SIG-M5 (cell line): ENCODE results near the gene PABPC1L.

Source experiments
- DNase-seq: peaks from one replicate; lab custom pipeline; 2025; lab: John Stamatoyannopoulos, UW

Gene PABPC1L

GRCh38 chr20:44900231-44900854 is 9.5 kb upstream of the PABPC1L start:
- no peak for DNase-seq

- no peak for DNase-seq
Measured at GRCh38 chr20:44901974-44902373, 7.9 kb upstream of the PABPC1L start.

- no peak for DNase-seq
Measured at GRCh38 chr20:44904377-44904776, 5.5 kb upstream of the PABPC1L start.

DNA sequence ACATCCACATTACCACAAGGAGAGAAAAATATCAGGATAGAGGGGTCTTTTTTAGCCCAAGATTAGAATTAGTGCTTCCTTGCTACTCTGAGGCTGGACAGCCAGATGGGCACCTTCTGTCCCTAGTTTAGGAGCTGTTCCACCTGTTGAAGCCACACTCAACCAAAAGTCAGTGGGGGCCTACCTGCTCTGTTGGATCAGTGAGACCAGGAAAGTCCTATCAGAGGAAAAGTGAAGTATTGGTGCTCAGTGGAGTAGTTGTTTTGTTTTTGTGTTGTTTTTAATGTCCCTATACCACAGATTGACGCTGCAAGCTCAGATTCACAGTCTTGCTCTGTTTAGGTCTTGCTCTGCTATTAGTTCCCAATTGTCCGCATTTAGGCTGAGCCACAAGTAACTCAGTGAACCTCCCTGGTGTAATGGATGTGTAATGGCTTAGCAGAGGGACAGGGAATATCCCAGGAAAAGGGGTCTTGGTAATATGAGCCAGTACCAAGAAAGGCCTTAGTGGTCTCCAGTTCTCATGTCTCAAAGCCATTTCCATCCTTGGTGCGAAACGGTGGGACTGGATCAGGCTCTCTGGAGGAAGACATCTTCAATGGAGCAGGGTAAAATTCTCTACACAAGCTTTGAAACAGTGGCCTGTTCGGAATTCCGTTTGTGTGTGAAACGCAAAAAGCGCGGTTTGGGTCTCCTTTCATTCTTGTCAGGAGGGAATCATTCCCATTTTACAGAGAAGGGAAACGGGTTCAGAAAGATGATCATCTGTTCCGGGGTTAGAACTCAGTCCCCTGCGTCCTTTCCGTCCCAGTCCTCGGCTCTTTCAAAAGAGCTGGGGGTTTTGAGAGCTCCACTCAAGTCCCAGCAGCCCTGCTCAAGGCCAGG is 631 bp upstream of the PABPC1L start:
- DNase-seq, result no peak

DNA sequence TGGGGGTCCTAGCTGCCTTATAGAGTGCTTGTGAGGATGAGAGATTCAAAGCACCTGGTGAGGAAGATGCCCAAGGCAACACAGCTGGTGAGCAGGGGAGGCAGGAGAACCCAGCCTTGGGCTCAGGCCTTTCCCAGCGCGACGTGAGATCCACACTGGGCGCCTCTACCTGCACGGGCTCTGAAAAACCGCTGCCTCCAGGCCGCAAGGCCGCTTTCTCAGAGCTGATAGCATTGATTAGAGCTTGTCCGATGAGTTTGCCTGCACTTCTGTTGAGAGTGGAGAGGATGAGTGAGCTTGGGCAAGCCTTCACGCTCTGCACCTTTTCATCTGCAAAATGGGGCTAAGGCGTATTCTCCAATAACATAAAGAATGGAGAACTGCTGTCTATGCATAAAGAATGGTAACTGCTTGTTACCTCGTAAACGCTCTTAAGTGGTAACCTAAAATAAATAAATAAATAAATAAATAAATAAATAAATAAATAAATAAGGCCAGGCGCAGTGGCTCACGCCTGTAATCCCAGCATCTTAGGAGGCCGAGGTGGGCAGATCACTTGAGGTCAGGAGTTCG is 916 bp downstream of the PABPC1L start:
- DNase-seq, result no peak

- DNase-seq, result no peak
Measured at GRCh38 chr20:44911264-44911921, 1.5 kb downstream of the PABPC1L start.

GRCh38 chr20:44912189-44912588 is 2.3 kb downstream of the PABPC1L start:
- no peak for DNase-seq

DNA sequence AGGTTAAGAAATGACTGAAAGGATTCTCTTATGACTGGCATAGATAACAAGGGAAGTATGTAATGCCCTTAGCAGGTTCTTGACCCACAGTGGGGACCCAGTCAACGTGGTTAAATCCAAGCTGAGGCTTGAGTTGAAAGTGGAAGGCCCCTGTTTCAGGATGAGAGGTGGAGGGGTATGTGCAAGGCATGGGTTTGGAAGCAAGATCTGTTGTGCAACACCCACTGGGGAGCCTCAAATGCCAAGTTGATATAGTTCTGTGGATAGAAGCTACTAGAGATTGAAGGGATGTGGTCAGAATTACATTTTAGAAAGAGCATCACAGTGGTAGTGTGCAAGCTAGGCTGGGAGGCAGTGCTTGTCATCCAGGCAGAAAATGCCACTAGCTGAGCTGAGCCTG is 5.1 kb downstream of the PABPC1L start:
- no peak for DNase-seq

GRCh38 chr20:44916586-44916985 is 6.7 kb downstream of the PABPC1L start:
- DNase-seq, result no peak

DNA sequence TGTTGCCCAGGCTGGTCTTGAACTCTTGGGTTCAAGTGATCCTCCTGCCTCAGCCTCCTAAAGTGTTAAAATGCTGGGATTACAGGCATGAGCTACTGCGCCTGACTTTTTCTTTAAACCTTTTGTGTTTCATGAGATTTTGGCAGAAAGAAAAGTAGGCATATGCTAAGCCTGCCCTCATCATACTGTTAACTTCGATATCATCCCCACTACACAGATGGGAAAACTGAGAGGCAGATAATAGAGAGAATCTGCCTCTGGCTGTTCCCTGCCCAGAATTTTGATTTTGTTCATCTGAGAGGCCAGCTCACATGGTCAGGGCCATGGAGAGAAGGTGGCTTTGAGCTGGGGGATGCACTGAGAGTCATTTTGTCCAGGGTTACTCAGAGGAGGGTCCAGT is 7.5 kb downstream of the PABPC1L start:
- DNase-seq, result no peak

GRCh38 chr20:44918342-44918741 is 8.5 kb downstream of the PABPC1L start:
- no peak for DNase-seq

- no peak for DNase-seq
Measured at GRCh38 chr20:44918761-44919160, 8.9 kb downstream of the PABPC1L start.

DNA sequence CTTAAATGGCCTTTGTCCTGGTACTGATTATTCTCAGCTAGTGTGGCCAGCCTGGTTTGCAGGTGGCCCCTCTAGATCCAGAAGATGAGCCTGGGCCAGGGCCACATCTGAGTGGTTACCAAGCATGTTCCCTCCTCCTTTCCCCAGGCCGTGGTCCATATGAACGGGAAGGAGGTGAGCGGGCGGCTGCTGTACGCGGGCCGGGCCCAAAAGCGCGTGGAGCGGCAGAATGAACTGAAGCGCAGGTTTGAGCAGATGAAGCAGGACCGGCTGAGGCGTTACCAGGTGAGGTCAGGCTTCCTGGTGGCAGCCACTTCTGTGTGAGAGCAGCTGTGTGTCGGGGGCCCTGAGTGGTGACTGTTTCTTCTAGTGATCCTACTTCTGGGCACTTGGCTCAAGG is 11.6 kb downstream of the PABPC1L start:
- no peak for DNase-seq

- no peak for DNase-seq
Measured at GRCh38 chr20:44924541-44924940, 14.7 kb downstream of the PABPC1L start.

GRCh38 chr20:44928595-44928994 is 18.7 kb downstream of the PABPC1L start:
- DNase-seq, result no peak

DNA sequence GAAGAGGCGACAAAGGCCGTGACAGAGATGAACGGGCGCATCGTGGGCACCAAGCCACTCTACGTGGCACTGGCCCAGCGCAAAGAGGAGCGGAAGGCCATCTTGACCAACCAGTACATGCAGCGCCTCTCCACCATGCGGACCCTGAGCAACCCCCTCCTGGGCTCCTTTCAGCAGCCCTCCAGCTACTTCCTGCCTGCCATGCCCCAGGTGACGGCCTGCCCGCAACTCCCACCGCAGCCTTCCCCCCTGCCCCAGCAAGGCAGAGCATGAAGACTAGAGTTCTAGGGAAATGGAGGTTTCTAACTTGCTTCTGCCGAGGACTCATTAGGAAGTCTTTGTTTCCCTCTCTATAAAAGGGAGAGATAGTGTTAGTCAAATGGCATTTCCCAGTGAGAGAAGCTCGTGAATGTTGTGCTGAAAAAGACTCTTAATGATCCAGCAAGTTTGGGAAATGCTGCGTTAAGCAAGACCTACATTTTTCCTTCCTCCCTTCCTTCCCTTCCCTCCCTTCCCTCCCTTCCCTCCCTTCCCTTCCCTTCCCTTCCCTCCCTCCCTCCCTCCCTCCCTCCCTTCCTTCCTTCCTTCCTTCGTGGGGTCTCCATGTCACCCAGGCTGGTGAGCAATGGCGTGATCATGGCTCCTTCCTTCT is 20.8 kb downstream of the PABPC1L start:
- no peak for DNase-seq

- no peak for DNase-seq
Measured at GRCh38 chr20:44931911-44932310, 22.1 kb downstream of the PABPC1L start.

- no peak for DNase-seq
Measured at GRCh38 chr20:44932916-44933315, 23.1 kb downstream of the PABPC1L start.

GRCh38 chr20:44936510-44936909 is 26.6 kb downstream of the PABPC1L start:
- DNase-seq, result no peak

DNA sequence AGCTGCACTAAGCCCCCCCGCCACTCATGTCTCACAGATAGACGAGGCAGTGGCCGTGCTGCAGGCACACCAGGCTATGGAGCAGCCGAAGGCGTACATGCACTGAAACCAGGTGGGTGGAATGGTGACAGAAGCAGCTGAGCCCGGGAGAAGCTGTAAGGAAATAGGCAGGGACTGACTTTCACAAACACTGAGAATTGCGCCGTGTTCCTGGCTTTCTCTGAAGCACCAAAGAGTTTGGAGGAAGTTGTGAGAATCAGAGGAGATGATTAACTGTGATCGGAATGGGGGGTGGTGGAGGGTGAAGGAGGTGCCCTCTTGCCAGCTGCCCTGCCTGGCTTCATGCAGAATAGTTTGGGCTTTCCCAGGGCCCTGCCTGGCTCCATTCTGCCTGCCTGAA is 28.8 kb downstream of the PABPC1L start:
- DNase-seq, result no peak

- no peak for DNase-seq
Measured at GRCh38 chr20:44941120-44941691, 31.3 kb downstream of the PABPC1L start.
